PC-3 (cell line): ENCODE data around the gene TIAM2. TPM values are rescaled to one million over a fixed set of nuclear protein-coding genes. Genes with fewer than 3 reads are reported as not detected.

Experiments
- ATAC-seq: fragments of 200-7000 bp; cut with Tn5 transposase; 2 replicates; pipeline ENCODE4 v1.9.1; 2020; ENCODE audit warnings: mild to moderate bottlenecking, moderate library complexity
- BruUV-seq: library from RNA; stranded (reverse); fragments of 400-500 nt; replicated peaks from 2 replicates; lab custom pipeline; 2021; lab: Mats Ljungman, UMichigan
- CTCF ChIA-PET: fragments of 300-600 bp; sonication (Branson Sonifier 250); formaldehyde crosslinking; loops from one replicate; lab custom pipeline; 2022; ENCODE audit warnings: antibody characterized with exemption; lab: Charles Lee
- POLR2A ChIA-PET: fragments of 300-600 bp; sonication (Branson Sonifier 250); formaldehyde crosslinking; loops from one replicate; lab custom pipeline; 2022; ENCODE audit warnings: antibody characterized with exemption; ENCODE audit not compliant: unreplicated experiment; lab: Charles Lee
- DNase-seq: peaks from one replicate; pipeline ENCODE4 v3.0.0-alpha.2; 2015
- H2AFZ ChIP-seq: fragments of 300-600 bp; sonication (generic); 2 replicates; pipeline ENCODE4 v1.6.0; 2016; ENCODE audit warnings: antibody characterized with exemption, low read length
- H3F3A ChIP-seq: fragments of 300-600 bp; sonication (generic); one replicate; pipeline ENCODE4 v1.6.0; 2017; ENCODE audit warnings: antibody characterized with exemption, low read length, control low read depth, mild to moderate bottlenecking; ENCODE audit not compliant: unreplicated experiment
- H3K27ac ChIP-seq: fragments of 300-600 bp; sonication (generic); 2 replicates; pipeline ENCODE4 v1.5.1; 2016; ENCODE audit warnings: mild to moderate bottlenecking, low read length
- H3K27me3 ChIP-seq: fragments of 300-600 bp; sonication (generic); 2 replicates; pipeline ENCODE4 v1.6.1; 2016; ENCODE audit warnings: low read length, mixed read lengths
- H3K36me3 ChIP-seq: fragments of 300-600 bp; sonication (generic); 2 replicates; pipeline ENCODE4 v1.6.1; 2016; ENCODE audit warnings: low read depth, mixed run types, low read length, mixed read lengths
- H3K4me1 ChIP-seq: fragments of 300-600 bp; sonication (generic); 2 replicates; pipeline ENCODE4 v1.5.1; 2016; ENCODE audit warnings: low read length; ENCODE audit not compliant: insufficient read depth
- H3K4me2 ChIP-seq: fragments of 300-600 bp; sonication (generic); 2 replicates; pipeline ENCODE4 v1.6.0; 2016; ENCODE audit warnings: low read length
- H3K4me3 ChIP-seq: fragments of 300-600 bp; sonication (generic); 2 replicates; pipeline ENCODE4 v1.5.1; 2016; ENCODE audit warnings: mild to moderate bottlenecking, low read length, mixed read lengths
- H3K79me2 ChIP-seq: fragments of 300-600 bp; sonication (generic); 2 replicates; pipeline ENCODE4 v1.6.1; 2017; ENCODE audit warnings: low read length, mixed read lengths
- H3K9ac ChIP-seq: fragments of 300-600 bp; sonication (generic); 2 replicates; pipeline ENCODE4 v1.6.0; 2016; ENCODE audit warnings: mild to moderate bottlenecking, low read length
- H3K9me2 ChIP-seq: fragments of 300-600 bp; sonication (generic); replicated peaks from 2 replicates; pipeline ENCODE4 v1.6.1; 2016; ENCODE audit warnings: mixed run types, low read length, mixed read lengths
- H3K9me3 ChIP-seq: fragments of 300-600 bp; sonication (generic); 2 replicates; pipeline ENCODE4 v1.6.1; 2016; ENCODE audit warnings: low read length, mixed read lengths
- H4K20me1 ChIP-seq: fragments of 300-600 bp; sonication (generic); 2 replicates; pipeline ENCODE4 v1.6.1; 2016; ENCODE audit warnings: low read length, mixed read lengths
- EZH2 ChIP-seq: fragments of 300-600 bp; sonication (generic); IDR thresholded peaks from one replicate; pipeline ENCODE4 v1.6.1; 2017; ENCODE audit warnings: antibody characterized with exemption, mild to moderate bottlenecking, low read length; ENCODE audit not compliant: unreplicated experiment
- EZH2phosphoT487 ChIP-seq: fragments of 300-600 bp; sonication (generic); IDR thresholded peaks from 2 replicates; pipeline ENCODE4 v1.6.1; 2018; ENCODE audit warnings: mild to moderate bottlenecking, antibody characterized with exemption, low read length, borderline replicate concordance
- intact Hi-C: fragments of 100-400 bp; cut with micrococcal nuclease; formaldehyde crosslinking; loops from 2 replicates; pipeline ENCODE4 v1.9.0; 2023
- total RNA-seq: library from RNA; depleted of rRNA; stranded (reverse); fragments of >200 nt; gene quantifications from 2 replicates; pipeline ENCODE4 v1.2.3, GENCODE V29; 2014
- TF ChIP-seq, protein P1 (sequence below): fragments of 300-600 bp; sonication (generic); conservative IDR thresholded peaks from 2 replicates; pipeline ENCODE4 v1.5.1; 2017; ENCODE audit warnings: antibody characterized with exemption, low read depth, mild to moderate bottlenecking, low read length

The TIAM2 gene
- total RNA-seq, 1 experiment from 2014 or later: 4.5 TPM

DNA sequence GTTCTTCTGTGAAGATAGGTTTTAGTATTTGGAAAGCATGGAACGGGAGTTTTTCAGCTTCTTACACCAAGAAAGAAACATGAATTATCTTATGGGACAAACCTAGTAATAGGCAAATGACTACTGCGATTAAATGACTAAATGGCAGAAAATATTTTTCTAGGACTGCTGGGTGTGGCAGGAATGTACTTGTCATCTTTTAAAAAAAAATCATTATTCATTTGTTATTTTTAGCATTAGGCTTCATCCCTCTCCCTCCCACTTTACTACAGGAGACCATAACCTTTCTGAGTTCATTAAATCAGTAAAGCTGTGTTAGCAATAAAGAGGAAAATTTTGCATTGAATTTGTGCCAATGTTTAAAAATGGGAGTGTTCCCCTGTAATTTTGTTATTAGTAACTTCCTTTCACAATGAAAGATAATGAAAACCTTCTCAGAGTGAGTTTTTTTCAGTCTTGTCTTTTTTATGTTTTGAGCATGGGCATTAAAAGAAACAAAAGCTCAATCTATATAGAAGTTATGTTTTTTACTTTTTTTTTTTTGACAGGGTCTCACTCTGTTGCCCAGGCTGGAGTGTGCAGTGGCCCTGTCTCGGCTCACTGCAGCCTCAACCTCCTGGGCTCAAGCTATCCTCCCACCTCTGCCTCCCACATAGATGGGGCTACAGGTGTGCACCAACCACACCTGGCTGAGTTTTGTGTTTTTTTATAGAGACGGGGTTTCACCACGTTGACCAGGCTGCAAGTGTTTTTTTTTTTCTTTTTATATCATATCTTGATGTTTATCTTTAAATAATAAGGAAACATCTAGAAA, 163.1 kb downstream of the TIAM2 start:
- Histone ChIP-seq H3K4me2 (peak overlapping the region; percentile 72), H3K9ac (no peak overlapping the region), H4K20me1 (no peaks in the 10 kb centered on the region), H3K36me3 (no peaks in the 10 kb centered on the region), H3K9me2 (no peaks in the 10 kb centered on the region), H3K4me1 (peaks cover 45% of the 10 kb centered on the region), H3K4me3 (no peak overlapping the region), H3K27me3 (no peaks in the 10 kb centered on the region), H3F3A (no peaks in the 10 kb centered on the region), H3K79me2 (no peaks in the 10 kb centered on the region), H2AFZ (0 out of 2 replicates have a peak overlapping the region, but pooled peaks have one; percentile 29), H3K9me3 (no peaks in the 10 kb centered on the region), H3K27ac (peak overlapping the region; percentile 65)
- DNase-seq (peak; percentile 73), ATAC-seq (peak; percentile 44)
- BruUV-seq: no TSS peak
- POLR2A ChIA-PET: no interaction called here
- TF ChIP-seq EZH2phosphoT487: no peak
- TF ChIP-seq, protein P1, sequence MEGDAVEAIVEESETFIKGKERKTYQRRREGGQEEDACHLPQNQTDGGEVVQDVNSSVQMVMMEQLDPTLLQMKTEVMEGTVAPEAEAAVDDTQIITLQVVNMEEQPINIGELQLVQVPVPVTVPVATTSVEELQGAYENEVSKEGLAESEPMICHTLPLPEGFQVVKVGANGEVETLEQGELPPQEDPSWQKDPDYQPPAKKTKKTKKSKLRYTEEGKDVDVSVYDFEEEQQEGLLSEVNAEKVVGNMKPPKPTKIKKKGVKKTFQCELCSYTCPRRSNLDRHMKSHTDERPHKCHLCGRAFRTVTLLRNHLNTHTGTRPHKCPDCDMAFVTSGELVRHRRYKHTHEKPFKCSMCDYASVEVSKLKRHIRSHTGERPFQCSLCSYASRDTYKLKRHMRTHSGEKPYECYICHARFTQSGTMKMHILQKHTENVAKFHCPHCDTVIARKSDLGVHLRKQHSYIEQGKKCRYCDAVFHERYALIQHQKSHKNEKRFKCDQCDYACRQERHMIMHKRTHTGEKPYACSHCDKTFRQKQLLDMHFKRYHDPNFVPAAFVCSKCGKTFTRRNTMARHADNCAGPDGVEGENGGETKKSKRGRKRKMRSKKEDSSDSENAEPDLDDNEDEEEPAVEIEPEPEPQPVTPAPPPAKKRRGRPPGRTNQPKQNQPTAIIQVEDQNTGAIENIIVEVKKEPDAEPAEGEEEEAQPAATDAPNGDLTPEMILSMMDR: no peak
- no peak for TF ChIP-seq EZH2
- intact Hi-C loops: loop anchor here (1.0 kb wide), 1 partner anchor 230 kb away; no protein-coding TSS in a partner anchor
- CTCF ChIA-PET: no interaction called here

DNA sequence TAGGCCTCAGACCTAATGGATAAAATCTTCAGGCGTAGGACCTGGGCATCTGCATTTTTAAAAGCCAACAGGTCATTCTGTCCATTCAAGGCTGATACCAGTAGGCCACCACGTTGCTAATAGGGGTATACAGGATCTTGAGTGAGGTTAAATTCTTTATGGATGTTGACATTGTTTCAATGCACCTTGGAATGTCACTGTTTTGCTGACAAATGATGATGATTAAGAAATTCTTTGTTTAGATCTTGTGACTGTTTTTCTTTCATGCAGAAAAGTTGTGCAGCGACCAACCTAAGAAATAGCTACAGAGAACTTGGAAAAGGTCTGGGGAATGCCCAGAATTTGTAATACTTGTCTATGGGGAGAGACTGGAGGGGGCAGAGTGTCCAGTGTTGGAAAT, 167.6 kb downstream of the TIAM2 start:
- POLR2A ChIA-PET: no interaction called here
- intact Hi-C loops: no loop called here
- Histone ChIP-seq H3K79me2 (no peaks in the 10 kb centered on the region), H3K27ac (no peak overlapping the region), H4K20me1 (no peaks in the 10 kb centered on the region), H3K9me3 (no peaks in the 10 kb centered on the region), H3K27me3 (no peaks in the 10 kb centered on the region), H3F3A (no peaks in the 10 kb centered on the region), H3K4me2 (no peak overlapping the region), H3K4me1 (peaks cover 21% of the 10 kb centered on the region), H3K9me2 (no peaks in the 10 kb centered on the region), H3K4me3 (no peak overlapping the region), H3K9ac (no peak overlapping the region), H2AFZ (no peak overlapping the region), H3K36me3 (no peaks in the 10 kb centered on the region)
- no TSS peak for BruUV-seq
- peak; percentile 43 for DNase-seq
- CTCF ChIA-PET: interaction anchor here (0.9 kb wide), 1 partner anchor 230 kb away, joined by 3 read pairs; no protein-coding TSS in a partner anchor
- ATAC-seq: peak; percentile 53
- TF ChIP-seq EZH2: no peak
- TF ChIP-seq EZH2phosphoT487: no peak
- TF ChIP-seq, protein P1: no peak

DNA sequence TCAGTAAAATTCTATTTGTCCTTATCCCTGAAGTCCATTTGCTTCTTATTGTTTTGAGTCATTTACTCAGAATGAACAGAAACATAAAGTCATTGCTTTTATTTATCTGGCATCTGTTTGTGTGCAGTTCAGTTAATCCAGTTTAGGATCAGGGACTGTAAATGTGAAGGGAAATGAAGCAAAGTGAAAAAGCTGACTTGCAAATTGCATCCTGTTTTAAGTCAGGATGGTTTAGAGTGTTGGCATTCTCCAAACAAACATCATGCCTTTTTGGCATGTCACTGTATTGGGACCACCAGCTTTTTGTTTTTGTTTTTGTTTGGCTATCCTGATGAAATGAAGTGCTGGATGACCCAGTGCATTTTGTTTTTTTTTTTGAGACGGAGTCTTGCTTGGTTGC, 168.5 kb downstream of the TIAM2 start:
- H3K4me2 ChIP-seq: no peak overlapping the region
- TF ChIP-seq, protein P1: no peak
- no peak for TF ChIP-seq EZH2phosphoT487
- TF ChIP-seq EZH2: no peak
- no peaks in the 10 kb centered on the region for H3F3A ChIP-seq
- no peaks in the 10 kb centered on the region for H3K9me2 ChIP-seq
- H3K27ac ChIP-seq: no peak overlapping the region
- no peak overlapping the region for H3K9ac ChIP-seq
- no peaks in the 10 kb centered on the region for H3K79me2 ChIP-seq
- intact Hi-C loops: no loop called here
- H3K36me3 ChIP-seq: no peaks in the 10 kb centered on the region
- no TSS peak for BruUV-seq
- H3K4me3 ChIP-seq: no peak overlapping the region
- H2AFZ ChIP-seq: no peak overlapping the region
- CTCF ChIA-PET: no interaction called here
- ATAC-seq (no peak), DNase-seq (no peak)
- no peaks in the 10 kb centered on the region for H3K27me3 ChIP-seq
- POLR2A ChIA-PET: no interaction called here
- H3K9me3 ChIP-seq: no peaks in the 10 kb centered on the region
- peaks cover 11% of the 10 kb centered on the region for H3K4me1 ChIP-seq
- H4K20me1 ChIP-seq: no peaks in the 10 kb centered on the region
